ENCODE results near the gene CCP110. TPM values are rescaled to one million over a fixed set of nuclear protein-coding genes. Genes with fewer than 3 reads are reported as not detected.

The CCP110 gene
- polyA plus RNA-seq, 6 donors from 2014 or later: 5.1 to 12.6 (median 9.6) TPM

- DNase-seq (no peak), ATAC-seq (ENCODE audit: low read depth in 2 of 2) (no peak)
- Mint-ChIP-seq H3K9me3 (no peaks in the 10 kb centered on the region), H3K27ac (peak overlapping the region in 1 of 6 donors; percentile 45), H3K27me3 (no peaks in the 10 kb centered on the region), H3K4me1 (peaks cover 28 to 40% (median 40%) of the 10 kb centered on the region in 3 donors), H3K36me3 (peaks cover 9 to 10% of the 10 kb centered on the region in 2 donors), H3K4me3 (no peak overlapping the region)
Observed at GRCh38 chr16:19518388-19518787, 5.4 kb upstream of the CCP110 start.

DNA sequence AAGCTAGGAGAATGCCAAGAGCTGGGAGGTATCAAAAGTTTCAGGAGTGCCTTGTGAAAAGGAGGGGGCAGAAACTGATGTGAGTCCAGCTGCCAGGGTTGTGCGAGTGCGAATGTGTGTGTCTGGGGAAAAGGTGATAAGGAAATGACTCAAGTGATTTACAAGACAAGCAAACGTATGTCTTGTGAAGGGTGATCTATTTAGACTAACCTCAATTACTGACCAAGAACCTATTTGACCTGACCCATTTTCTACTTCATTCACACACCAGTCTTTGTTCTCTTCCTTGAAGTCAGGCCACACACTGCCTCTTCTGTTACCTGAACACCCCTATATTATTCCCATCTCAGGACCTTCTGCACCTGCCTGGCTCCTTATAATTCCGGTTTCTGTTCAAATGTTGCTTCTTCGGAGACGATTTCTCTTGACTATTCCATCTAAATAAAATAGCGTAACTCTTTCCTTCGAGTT is 2.8 kb upstream of the CCP110 start:
- H3K4me3 Mint-ChIP-seq: peak overlapping the region; percentile 93 to 99 (median 96)
- H3K36me3 Mint-ChIP-seq: peaks cover 4 to 17% of the 10 kb centered on the region in 2 donors
- H3K9me3 Mint-ChIP-seq: no peaks in the 10 kb centered on the region
- H3K27me3 Mint-ChIP-seq: no peaks in the 10 kb centered on the region
- DNase-seq (no peak), ATAC-seq (ENCODE audit: low read depth in 2 of 2) (no peak)
- peak overlapping the region; percentile 85 to 98 (median 90) for H3K27ac Mint-ChIP-seq
- peaks cover 34 to 55% (median 52%) of the 10 kb centered on the region in 3 donors for H3K4me1 Mint-ChIP-seq

- ATAC-seq (ENCODE audit: low read depth in 2 of 2) (peak; percentile 72 to 73), DNase-seq (peak; percentile 89)
- peak within 1 kb of the TSS; percentile 93 to 99 (median 96) for H3K4me3 Mint-ChIP-seq
- no peaks in the 10 kb centered on the region for H3K9me3 Mint-ChIP-seq
- peaks cover 0 to 15% of the 10 kb centered on the region in 2 donors for H3K36me3 Mint-ChIP-seq
- H3K27ac Mint-ChIP-seq: peak within 1 kb of the TSS; percentile 89 to 98 (median 94)
- H3K27me3 Mint-ChIP-seq: no peaks in the 10 kb centered on the region
- H3K4me1 Mint-ChIP-seq: peaks cover 34 to 55% (median 52%) of the 10 kb centered on the region in 3 donors
Observed at GRCh38 chr16:19521471-19522396, 2.0 kb upstream of the CCP110 start, which contains the start of gene GDE1. GDE1 (minus strand) TSS chr16:19522098; CDS start chr16:19521964, 134 bp downstream.

DNA sequence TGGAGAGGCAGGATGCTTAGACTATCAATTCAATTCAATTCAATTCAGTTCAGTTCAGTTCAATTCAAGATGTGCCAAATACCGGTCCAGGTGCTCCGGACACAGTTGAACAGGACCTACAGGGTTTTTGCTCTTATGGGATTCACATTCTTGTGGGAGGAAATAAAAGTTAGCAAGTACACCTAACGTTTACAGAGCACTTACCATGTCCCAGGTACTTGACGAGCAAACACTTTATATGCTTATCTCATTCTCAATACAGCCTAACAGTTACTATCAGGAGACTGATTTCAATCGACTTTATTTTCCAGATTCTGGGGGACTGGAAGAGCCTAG is 1.4 kb upstream of the CCP110 start:
- Mint-ChIP-seq H3K27me3 (no peaks in the 10 kb centered on the region), H3K27ac (peak overlapping the region; percentile 89 to 98 (median 94)), H3K4me1 (peaks cover 32 to 55% (median 52%) of the 10 kb centered on the region in 3 donors), H3K4me3 (peak overlapping the region; percentile 93 to 99 (median 96)), H3K36me3 (peaks cover 0 to 9% of the 10 kb centered on the region in 2 donors), H3K9me3 (no peaks in the 10 kb centered on the region)
- ATAC-seq (ENCODE audit: low read depth in 2 of 2): no peak
- no peak for DNase-seq

DNA sequence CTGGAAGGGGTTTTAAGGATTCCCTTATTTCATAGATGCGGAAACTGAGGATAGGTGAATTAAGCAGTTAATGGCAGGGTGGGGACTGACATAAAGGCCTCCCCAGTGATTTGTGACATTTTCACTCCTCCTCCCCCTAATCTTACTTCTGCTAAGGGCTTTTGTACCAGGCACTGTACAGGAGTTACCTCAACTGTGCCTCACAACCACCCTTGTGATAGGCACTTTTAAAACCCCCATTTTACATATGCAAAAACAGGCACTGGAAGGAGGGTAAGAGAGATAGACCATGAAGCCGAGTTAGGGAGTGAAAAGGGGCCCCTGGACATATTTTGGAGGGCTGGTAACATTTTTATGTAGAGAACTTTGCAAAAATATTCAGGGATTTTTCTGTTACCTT is 982 bp upstream of the CCP110 start:
- no peaks in the 10 kb centered on the region for H3K9me3 Mint-ChIP-seq
- H3K27ac Mint-ChIP-seq: peak overlapping the region in 4 of 6 donors; percentile 36 to 91 (median 72)
- no peaks in the 10 kb centered on the region for H3K27me3 Mint-ChIP-seq
- peak overlapping the region in 6 of 8 donors; percentile 93 to 99 (median 96) for H3K4me3 Mint-ChIP-seq
- peaks cover 32 to 55% (median 52%) of the 10 kb centered on the region in 3 donors for H3K4me1 Mint-ChIP-seq
- ATAC-seq (ENCODE audit: low read depth in 2 of 2) (no peak), DNase-seq (no peak)
- H3K36me3 Mint-ChIP-seq: peaks cover 0 to 7% of the 10 kb centered on the region in 2 donors

DNA sequence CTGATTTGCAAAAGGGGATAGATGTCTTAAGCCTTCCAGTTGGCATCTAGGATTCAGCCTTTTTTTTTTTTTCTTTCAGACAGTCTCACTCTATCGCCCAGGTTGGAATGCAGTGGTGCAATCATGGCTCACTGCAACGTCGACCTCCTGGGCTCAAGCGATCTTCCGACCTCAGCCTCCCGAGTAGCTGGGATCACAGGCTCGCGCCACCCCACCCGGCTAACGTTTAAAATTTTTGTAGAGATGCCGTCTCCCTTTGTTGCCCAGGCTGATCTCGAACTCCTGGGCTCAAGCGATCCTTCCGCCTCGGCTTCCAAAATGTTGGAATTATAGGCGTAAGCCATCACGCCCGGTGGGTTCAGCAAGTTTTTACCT is 571 bp upstream of the CCP110 start:
- ATAC-seq (ENCODE audit: low read depth in 2 of 2) (no peak), DNase-seq (no peak)
- peak overlapping the region in 1 of 6 donors; percentile 88 for H3K27ac Mint-ChIP-seq
- H3K4me3 Mint-ChIP-seq: peak overlapping the region in 6 of 8 donors; percentile 10 to 96 (median 68)
- no peaks in the 10 kb centered on the region for H3K27me3 Mint-ChIP-seq
- no peaks in the 10 kb centered on the region for H3K9me3 Mint-ChIP-seq
- H3K36me3 Mint-ChIP-seq: peaks cover 0 to 7% of the 10 kb centered on the region in 2 donors
- H3K4me1 Mint-ChIP-seq: peaks cover 32 to 55% (median 52%) of the 10 kb centered on the region in 3 donors

- Mint-ChIP-seq H3K27ac (peak overlapping the region; percentile 84 to 98 (median 90)), H3K27me3 (no peaks in the 10 kb centered on the region), H3K4me3 (peak overlapping the region; percentile 90 to 100 (median 96)), H3K4me1 (peaks cover 28 to 52% (median 47%) of the 10 kb centered on the region in 3 donors), H3K9me3 (no peaks in the 10 kb centered on the region), H3K36me3 (peaks cover 6 to 7% of the 10 kb centered on the region in 2 donors)
- DNase-seq: no peak
- ATAC-seq (ENCODE audit: low read depth in 2 of 2): no peak
Observed at GRCh38 chr16:19524356-19524615, 544 bp downstream of the CCP110 start.

DNA sequence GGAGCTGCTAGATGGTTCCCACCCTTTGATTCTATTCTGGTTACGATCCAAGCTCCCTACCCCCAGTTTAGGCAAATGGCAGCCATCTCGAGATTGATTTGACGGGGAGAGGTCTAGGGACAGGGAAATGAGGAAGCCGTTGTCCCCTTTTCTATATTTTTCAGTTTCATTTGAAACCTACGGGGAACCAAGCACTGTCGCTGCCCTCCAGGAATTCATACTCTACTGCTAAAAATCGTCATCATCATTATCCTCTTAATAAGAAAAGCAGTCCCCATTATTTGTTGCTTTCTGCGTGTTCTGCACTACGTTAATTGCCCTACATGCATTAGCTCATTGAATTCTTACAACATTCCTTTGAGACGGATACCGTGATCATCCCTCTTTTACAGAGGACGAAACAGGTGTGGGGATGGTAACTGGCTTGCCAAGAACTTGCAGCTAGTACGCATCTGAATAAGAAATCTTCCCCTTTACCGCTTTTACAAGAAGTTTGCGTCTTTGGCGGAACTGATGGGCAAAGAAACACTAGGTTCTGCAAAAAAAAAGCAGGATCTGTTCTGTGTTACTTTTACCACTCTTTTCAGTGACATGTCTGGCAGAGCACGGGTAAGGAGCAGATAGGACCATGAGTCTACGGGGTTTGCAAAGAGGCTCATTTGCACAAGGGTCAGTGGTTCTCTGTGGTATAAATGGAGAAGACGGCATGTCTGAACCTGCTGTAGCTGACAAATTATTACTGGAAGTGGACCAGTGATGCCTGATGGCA is 1.1 kb downstream of the CCP110 start:
- Mint-ChIP-seq H3K4me1 (peaks cover 28 to 49% (median 47%) of the 10 kb centered on the region in 3 donors), H3K27me3 (no peaks in the 10 kb centered on the region), H3K9me3 (no peaks in the 10 kb centered on the region), H3K4me3 (peak overlapping the region; percentile 90 to 100 (median 96)), H3K36me3 (peaks cover 6 to 7% of the 10 kb centered on the region in 2 donors), H3K27ac (peak overlapping the region; percentile 84 to 98 (median 90))
- DNase-seq (peak; percentile 25), ATAC-seq (ENCODE audit: low read depth in 2 of 2) (no peak)

GRCh38 chr16:19525385-19525723 is 1.6 kb downstream of the CCP110 start:
- Mint-ChIP-seq H3K9me3 (no peaks in the 10 kb centered on the region), H3K4me3 (peak overlapping the region; percentile 90 to 100 (median 96)), H3K36me3 (peaks cover 6 to 7% of the 10 kb centered on the region in 2 donors), H3K4me1 (peaks cover 28 to 43% (median 42%) of the 10 kb centered on the region in 3 donors), H3K27me3 (no peaks in the 10 kb centered on the region), H3K27ac (peak overlapping the region in 2 of 6 donors; percentile 3 to 98)
- DNase-seq: no peak
- ATAC-seq (ENCODE audit: low read depth in 2 of 2): no peak

GRCh38 chr16:19527161-19527560 is 3.4 kb downstream of the CCP110 start:
- Mint-ChIP-seq H3K27me3 (no peaks in the 10 kb centered on the region), H3K27ac (no peak overlapping the region), H3K36me3 (peaks cover 6 to 7% of the 10 kb centered on the region in 2 donors), H3K4me1 (peaks cover 14 to 27% (median 26%) of the 10 kb centered on the region in 3 donors), H3K4me3 (no peak overlapping the region), H3K9me3 (no peaks in the 10 kb centered on the region)
- ATAC-seq (ENCODE audit: low read depth in 2 of 2) (no peak), DNase-seq (no peak)

DNA sequence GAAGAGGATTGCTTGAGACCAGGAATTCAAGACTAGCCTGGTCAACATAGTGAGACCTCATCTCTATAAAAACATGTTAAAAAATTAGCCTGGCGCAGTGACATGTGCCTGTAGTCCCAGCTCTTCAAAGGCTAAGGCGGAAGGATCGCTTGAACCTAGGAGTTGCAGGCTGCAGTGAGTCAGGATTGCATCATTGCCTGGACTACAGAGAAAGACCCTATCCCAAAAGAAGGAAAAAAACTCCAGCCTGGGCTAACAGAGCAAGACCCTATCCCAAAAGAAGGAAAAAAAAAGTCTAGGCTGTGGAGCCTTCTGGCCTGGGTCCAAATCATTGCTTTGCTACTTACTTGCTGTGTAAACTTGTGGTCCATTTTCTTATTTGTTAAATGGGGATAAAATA is 4.9 kb downstream of the CCP110 start:
- Mint-ChIP-seq H3K27me3 (no peaks in the 10 kb centered on the region), H3K9me3 (no peaks in the 10 kb centered on the region), H3K27ac (no peak overlapping the region), H3K4me1 (peaks cover 12 to 20% (median 17%) of the 10 kb centered on the region in 3 donors), H3K4me3 (no peak overlapping the region), H3K36me3 (peaks cover 5 to 6% of the 10 kb centered on the region in 2 donors)
- DNase-seq (no peak), ATAC-seq (ENCODE audit: low read depth in 2 of 2) (no peak)

DNA sequence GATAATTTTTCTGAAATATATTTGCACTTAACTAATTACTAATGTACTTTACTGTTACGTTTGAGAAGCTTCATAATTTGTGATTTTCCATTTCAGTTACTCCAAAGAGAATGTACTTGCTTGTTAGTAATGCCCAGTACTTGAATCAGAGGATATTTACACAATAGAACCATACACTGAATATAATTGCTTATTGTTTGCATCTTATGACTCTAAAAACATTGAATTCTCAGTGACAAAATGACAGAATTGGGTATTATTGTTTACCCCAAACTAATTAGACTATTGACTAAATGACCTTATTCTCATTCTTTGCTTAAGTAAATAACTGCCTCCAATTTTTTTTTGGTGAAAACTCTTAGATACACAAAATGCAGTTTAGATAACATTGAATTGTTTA is 8.9 kb downstream of the CCP110 start:
- no peaks in the 10 kb centered on the region for H3K4me1 Mint-ChIP-seq
- H3K4me3 Mint-ChIP-seq: no peak overlapping the region
- DNase-seq: no peak
- H3K27ac Mint-ChIP-seq: no peak overlapping the region
- peaks cover 0 to 10% of the 10 kb centered on the region in 2 donors for H3K36me3 Mint-ChIP-seq
- H3K27me3 Mint-ChIP-seq: no peaks in the 10 kb centered on the region
- H3K9me3 Mint-ChIP-seq: no peaks in the 10 kb centered on the region
- no peak for ATAC-seq (ENCODE audit: low read depth in 2 of 2)

DNA sequence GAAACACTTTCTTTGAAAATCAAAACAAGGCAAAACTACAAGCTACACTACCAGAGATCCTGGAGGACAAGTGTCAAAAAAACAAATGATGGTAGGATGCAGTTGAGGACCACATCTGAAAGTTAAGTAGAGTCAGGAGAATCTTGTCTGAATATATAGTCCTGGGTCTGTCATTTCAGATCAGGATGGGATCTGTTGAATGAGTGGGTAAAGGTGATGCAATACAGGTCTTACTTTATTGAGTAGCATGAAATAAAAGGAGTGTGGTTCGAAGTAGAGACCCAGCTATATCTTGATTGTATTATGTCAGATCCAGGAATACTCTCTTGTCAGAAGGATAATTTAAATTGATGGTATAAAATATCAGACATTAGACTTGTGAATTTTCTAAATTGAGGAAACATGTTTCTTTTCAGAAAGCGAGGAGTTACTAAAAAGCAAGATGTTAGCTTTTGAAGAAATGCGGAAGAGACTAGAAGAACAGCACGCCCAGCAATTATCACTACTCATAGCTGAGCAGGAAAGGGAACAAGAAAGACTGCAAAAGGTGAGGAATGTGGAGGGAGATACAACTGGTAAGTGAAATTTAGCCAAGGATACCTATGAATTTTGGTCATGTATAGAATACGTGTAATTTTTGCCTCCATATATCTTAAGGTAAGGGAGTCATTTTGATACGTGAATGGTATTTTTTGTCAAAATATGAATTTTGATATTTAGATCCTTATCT is 16.7 kb downstream of the CCP110 start:
- ATAC-seq (ENCODE audit: low read depth in 2 of 2) (no peak), DNase-seq (no peak)
- no peak overlapping the region for H3K27ac Mint-ChIP-seq
- no peaks in the 10 kb centered on the region for H3K4me1 Mint-ChIP-seq
- no peaks in the 10 kb centered on the region for H3K27me3 Mint-ChIP-seq
- H3K9me3 Mint-ChIP-seq: peaks cover 0 to 1% (median 0%) of the 10 kb centered on the region in 7 donors
- H3K4me3 Mint-ChIP-seq: no peak overlapping the region
- H3K36me3 Mint-ChIP-seq: peaks cover 29 to 35% of the 10 kb centered on the region in 2 donors
